Measurements from ENCODE around the gene SERTAD4.

Gene SERTAD4

GRCh38 chr1:210294999-210295745 lies 62.6 kb downstream of the SERTAD4 start:
- Histone ChIP-seq H3K27me3 (ENCODE audit: control insufficient read depth, insufficient read depth, low read length) (peaks cover 39% of the 10 kb centered on the region), H3K4me3 (ENCODE audit: low read depth, low read length) (no peak overlapping the region), H3K36me3 (ENCODE audit: control insufficient read depth, insufficient read depth, low read length) (no peaks in the 10 kb centered on the region), H3K9me3 (ENCODE audit: control insufficient read depth, insufficient read depth, low read length) (no peaks in the 10 kb centered on the region), H3K9ac (ENCODE audit: low read depth, low read length) (no peak overlapping the region), H3K4me1 (ENCODE audit: control insufficient read depth, insufficient read depth, low read length) (peaks cover 20% of the 10 kb centered on the region)

Data from iPS-15b (cell line).